BJ (cell line): ENCODE data around the gene ATP5F1D. TPM values are rescaled to one million over a fixed set of nuclear protein-coding genes. Genes with fewer than 3 reads are reported as not detected.

Experiments used
- CTCF ChIA-PET: fragments of 350-600 bp; formaldehyde crosslinking; extraction: SDS; loops from one replicate; lab custom pipeline; 2021; ENCODE audit warnings: antibody characterized with exemption, inconsistent platforms; lab: Yijun Ruan, JAX
- POLR2A ChIA-PET: fragments of 300-600 bp; sonication (Branson Sonifier 250); formaldehyde crosslinking; extraction: SDS; loops from one replicate; lab custom pipeline; 2021; ENCODE audit warnings: antibody characterized with exemption; lab: Charles Lee
- DNase-seq: peaks from one replicate; pipeline ENCODE4 v3.0.0-alpha.2; 2011; ENCODE audit warnings: low read depth
- H3K27me3 ChIP-seq: 2 replicates; pipeline ENCODE4 v1.6.0; 2011; ENCODE audit warnings: low read length; ENCODE audit not compliant: control insufficient read depth, insufficient read depth
- H3K36me3 ChIP-seq: 2 replicates; pipeline ENCODE4 v1.5.1; 2011; ENCODE audit warnings: low read length; ENCODE audit not compliant: control insufficient read depth, insufficient read depth
- H3K4me3 ChIP-seq: 2 replicates; pipeline ENCODE4 v1.5.1; 2011; ENCODE audit warnings: low read depth, mild to moderate bottlenecking, control low read depth, low read length
- polyA plus RNA-seq: library from polyadenylated mRNA; depleted of rRNA; stranded (reverse); fragments of >200 nt; gene quantifications from 2 replicates; pipeline ENCODE4 v1.2.3, GENCODE V29; 2011
- TF ChIP-seq, protein P1 (sequence below): IDR thresholded peaks from 2 replicates; pipeline ENCODE4 v1.5.1; 2011; ENCODE audit warnings: low read depth, mild to moderate bottlenecking, control low read depth, inconsistent platforms, low read length, moderate library complexity; ENCODE audit not compliant: insufficient read depth

ATP5F1D gene
- polyA plus RNA-seq, 1 experiment: 65.1 TPM

- no peak overlapping the region for H3K4me3 ChIP-seq
- no peaks in the 10 kb centered on the region for H3K36me3 ChIP-seq
- TF ChIP-seq, protein P1, sequence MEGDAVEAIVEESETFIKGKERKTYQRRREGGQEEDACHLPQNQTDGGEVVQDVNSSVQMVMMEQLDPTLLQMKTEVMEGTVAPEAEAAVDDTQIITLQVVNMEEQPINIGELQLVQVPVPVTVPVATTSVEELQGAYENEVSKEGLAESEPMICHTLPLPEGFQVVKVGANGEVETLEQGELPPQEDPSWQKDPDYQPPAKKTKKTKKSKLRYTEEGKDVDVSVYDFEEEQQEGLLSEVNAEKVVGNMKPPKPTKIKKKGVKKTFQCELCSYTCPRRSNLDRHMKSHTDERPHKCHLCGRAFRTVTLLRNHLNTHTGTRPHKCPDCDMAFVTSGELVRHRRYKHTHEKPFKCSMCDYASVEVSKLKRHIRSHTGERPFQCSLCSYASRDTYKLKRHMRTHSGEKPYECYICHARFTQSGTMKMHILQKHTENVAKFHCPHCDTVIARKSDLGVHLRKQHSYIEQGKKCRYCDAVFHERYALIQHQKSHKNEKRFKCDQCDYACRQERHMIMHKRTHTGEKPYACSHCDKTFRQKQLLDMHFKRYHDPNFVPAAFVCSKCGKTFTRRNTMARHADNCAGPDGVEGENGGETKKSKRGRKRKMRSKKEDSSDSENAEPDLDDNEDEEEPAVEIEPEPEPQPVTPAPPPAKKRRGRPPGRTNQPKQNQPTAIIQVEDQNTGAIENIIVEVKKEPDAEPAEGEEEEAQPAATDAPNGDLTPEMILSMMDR: no peak
- POLR2A ChIA-PET: no interaction called here
- H3K27me3 ChIP-seq: peaks cover 22% of the 10 kb centered on the region
- no peak for DNase-seq
- CTCF ChIA-PET: no interaction called here
Measured at GRCh38 chr19:1288226-1288612, 46.7 kb downstream of the ATP5F1D start.

GRCh38 chr19:1288833-1289685 lies 47.5 kb downstream of the ATP5F1D start:
- TF ChIP-seq, protein P1: no peak
- CTCF ChIA-PET: no interaction called here
- Histone ChIP-seq H3K27me3 (peaks cover 22% of the 10 kb centered on the region), H3K36me3 (no peaks in the 10 kb centered on the region), H3K4me3 (no peak overlapping the region)
- no peak for DNase-seq
- POLR2A ChIA-PET: no interaction called here

GRCh38 chr19:1289686-1290025 lies 48.1 kb downstream of the ATP5F1D start:
- H3K4me3 ChIP-seq: no peak overlapping the region
- H3K27me3 ChIP-seq: peaks cover 19% of the 10 kb centered on the region
- TF ChIP-seq, protein P1: no peak
- ChIA-PET POLR2A (no interaction called here), CTCF (no interaction called here)
- no peaks in the 10 kb centered on the region for H3K36me3 ChIP-seq
- DNase-seq: no peak

DNA sequence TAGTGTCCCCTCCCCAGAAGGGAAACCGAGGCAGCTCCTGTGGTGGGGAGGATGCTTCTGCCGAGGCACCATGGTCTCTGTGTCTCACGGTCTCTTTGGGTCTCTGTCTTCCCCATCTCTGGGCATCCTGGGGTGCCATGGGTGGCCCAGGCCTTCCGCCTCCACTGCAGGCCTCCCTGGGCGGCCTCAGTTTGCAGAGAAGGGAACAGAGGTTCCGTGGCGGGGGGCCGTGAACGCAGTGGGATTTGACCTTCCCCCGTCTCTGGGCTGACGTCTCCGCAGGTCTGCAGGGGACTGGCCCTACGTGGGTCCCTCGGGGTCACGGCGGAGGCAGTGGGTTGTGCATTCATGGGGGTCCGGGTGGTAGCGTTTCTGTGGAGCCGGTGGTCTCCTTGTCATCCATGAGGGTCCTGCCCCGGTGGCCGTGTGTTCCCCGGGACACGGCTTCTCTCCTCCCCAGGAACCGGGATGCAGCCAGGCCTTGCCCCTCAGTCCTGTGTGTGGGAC lies 48.7 kb downstream of the ATP5F1D start:
- peaks cover 15% of the 10 kb centered on the region for H3K27me3 ChIP-seq
- no peaks in the 10 kb centered on the region for H3K36me3 ChIP-seq
- TF ChIP-seq, protein P1: no peak
- CTCF ChIA-PET: interaction anchor here (1.3 kb wide), 2 partner anchors 10 to 46 kb away, joined by 6 read pairs; no protein-coding TSS in a partner anchor
- DNase-seq: no peak
- POLR2A ChIA-PET: no interaction called here
- no peak overlapping the region for H3K4me3 ChIP-seq
